ENCODE measurements around the gene CEL. TPM values are rescaled to one million over a fixed set of nuclear protein-coding genes. Genes with fewer than 3 reads are reported as not detected.

CEL gene
- total and polyA plus RNA-seq, 2 experiments from 2014 or later: 0.27 to 2.3 TPM

GRCh38 chr9:133119103-133119845 is 57.5 kb downstream of the CEL start:
- no peak for DNase-seq (ENCODE audit: low spot score)
- H3K9me3 Mint-ChIP-seq: no peaks in the 10 kb centered on the region; the same call in 2 of the 3 replicates
- ATAC-seq: peak; percentile 6

More at GRCh38 chr9:133119103-133119845, 57.5 kb downstream of the CEL start:
- no peaks in the 10 kb centered on the region; the same call in 1 of the 2 replicates for H3K4me1 ChIP-seq (ENCODE audit: insufficient read depth)
- Mint-ChIP-seq H3K36me3 (ENCODE audit: low read depth) (no peaks in the 10 kb centered on the region), H3K27me3 (ENCODE audit: insufficient read depth, low read depth, poor library complexity) (peaks cover 42% of the 10 kb centered on the region), H3K4me1 (peaks cover 18% of the 10 kb centered on the region), H3K4me3 (peak overlapping the region; percentile 74), H3K27ac (no peak overlapping the region)
- H3K27me3 ChIP-seq (ENCODE audit: insufficient read depth): peaks cover 41% of the 10 kb centered on the region; the same call in 1 of the 2 replicates
- peak overlapping the region; percentile 62; the same call in 1 of the 2 replicates for H3K4me2 ChIP-seq
- no peaks in the 10 kb centered on the region for H3K9me2 ChIP-seq (ENCODE audit: insufficient read depth)
- 0 out of 2 replicates have a peak, but pooled peaks cover 2% of the 10 kb centered on the region for H3F3A ChIP-seq (replicated peaks; ENCODE audit: low read depth)
- peak overlapping the region; percentile 28; the same call in 1 of the 2 replicates for H3K4me3 ChIP-seq
- TF ChIP-seq CTCF (conservative IDR thresholded peaks at IDR 0.05; ENCODE audit: low read depth in 2 of 2): no peak
- TF ChIP-seq JUNB (IDR thresholded peaks at IDR 0.05; ENCODE audit: unreplicated experiment): no peak
- no peak for TF ChIP-seq ZNF114 (CRISPR knock-in tag; IDR thresholded peaks at IDR 0.05)
- TF ChIP-seq STAT1 (IDR thresholded peaks at IDR 0.05; ENCODE audit: unreplicated experiment): no peak
- TF ChIP-seq, protein P1, sequence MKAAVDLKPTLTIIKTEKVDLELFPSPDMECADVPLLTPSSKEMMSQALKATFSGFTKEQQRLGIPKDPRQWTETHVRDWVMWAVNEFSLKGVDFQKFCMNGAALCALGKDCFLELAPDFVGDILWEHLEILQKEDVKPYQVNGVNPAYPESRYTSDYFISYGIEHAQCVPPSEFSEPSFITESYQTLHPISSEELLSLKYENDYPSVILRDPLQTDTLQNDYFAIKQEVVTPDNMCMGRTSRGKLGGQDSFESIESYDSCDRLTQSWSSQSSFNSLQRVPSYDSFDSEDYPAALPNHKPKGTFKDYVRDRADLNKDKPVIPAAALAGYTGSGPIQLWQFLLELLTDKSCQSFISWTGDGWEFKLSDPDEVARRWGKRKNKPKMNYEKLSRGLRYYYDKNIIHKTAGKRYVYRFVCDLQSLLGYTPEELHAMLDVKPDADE (IDR thresholded peaks at IDR 0.05): no peak
- TF ChIP-seq, protein P2, sequence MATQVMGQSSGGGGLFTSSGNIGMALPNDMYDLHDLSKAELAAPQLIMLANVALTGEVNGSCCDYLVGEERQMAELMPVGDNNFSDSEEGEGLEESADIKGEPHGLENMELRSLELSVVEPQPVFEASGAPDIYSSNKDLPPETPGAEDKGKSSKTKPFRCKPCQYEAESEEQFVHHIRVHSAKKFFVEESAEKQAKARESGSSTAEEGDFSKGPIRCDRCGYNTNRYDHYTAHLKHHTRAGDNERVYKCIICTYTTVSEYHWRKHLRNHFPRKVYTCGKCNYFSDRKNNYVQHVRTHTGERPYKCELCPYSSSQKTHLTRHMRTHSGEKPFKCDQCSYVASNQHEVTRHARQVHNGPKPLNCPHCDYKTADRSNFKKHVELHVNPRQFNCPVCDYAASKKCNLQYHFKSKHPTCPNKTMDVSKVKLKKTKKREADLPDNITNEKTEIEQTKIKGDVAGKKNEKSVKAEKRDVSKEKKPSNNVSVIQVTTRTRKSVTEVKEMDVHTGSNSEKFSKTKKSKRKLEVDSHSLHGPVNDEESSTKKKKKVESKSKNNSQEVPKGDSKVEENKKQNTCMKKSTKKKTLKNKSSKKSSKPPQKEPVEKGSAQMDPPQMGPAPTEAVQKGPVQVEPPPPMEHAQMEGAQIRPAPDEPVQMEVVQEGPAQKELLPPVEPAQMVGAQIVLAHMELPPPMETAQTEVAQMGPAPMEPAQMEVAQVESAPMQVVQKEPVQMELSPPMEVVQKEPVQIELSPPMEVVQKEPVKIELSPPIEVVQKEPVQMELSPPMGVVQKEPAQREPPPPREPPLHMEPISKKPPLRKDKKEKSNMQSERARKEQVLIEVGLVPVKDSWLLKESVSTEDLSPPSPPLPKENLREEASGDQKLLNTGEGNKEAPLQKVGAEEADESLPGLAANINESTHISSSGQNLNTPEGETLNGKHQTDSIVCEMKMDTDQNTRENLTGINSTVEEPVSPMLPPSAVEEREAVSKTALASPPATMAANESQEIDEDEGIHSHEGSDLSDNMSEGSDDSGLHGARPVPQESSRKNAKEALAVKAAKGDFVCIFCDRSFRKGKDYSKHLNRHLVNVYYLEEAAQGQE (IDR thresholded peaks at IDR 0.05; ENCODE audit: unreplicated experiment): no peak
- no peak for TF ChIP-seq EZH2 (IDR thresholded peaks at IDR 0.05; ENCODE audit: low read depth, unreplicated experiment)
- TF ChIP-seq NANOG (IDR thresholded peaks at IDR 0.05; ENCODE audit: borderline replicate concordance): no peak
- no peak for TF ChIP-seq POLR2AphosphoS5 (IDR thresholded peaks at IDR 0.05; ENCODE audit: low read depth)
- no peak for TF ChIP-seq EZH2phosphoT487 (IDR thresholded peaks at IDR 0.05; ENCODE audit: unreplicated experiment)
- H3K27ac ChIP-seq (ENCODE audit: low read depth): no peak overlapping the region
- no peak overlapping the region for H2AFZ ChIP-seq
- H4K20me1 ChIP-seq (replicated peaks; ENCODE audit: insufficient read depth): peaks cover 4% of the 10 kb centered on the region; the same call in 1 of the 2 replicates
- H3K36me3 ChIP-seq (ENCODE audit: insufficient read depth): no peaks in the 10 kb centered on the region
- H3K79me2 ChIP-seq (replicated peaks; ENCODE audit: insufficient read depth): no peaks in the 10 kb centered on the region
